ENCODE data around the gene GABRD.

The GABRD gene

GRCh38 chr1:2018217-2019171 is 651 bp upstream of the GABRD start:
- no peak for DNase-seq (ENCODE audit: low read depth in 2 of 2)

- no peak for DNase-seq (ENCODE audit: low read depth in 2 of 2)
Measured at GRCh38 chr1:2019571-2020309, 595 bp downstream of the GABRD start.

GRCh38 chr1:2020310-2020655 is 1.1 kb downstream of the GABRD start:
- no peak for DNase-seq (ENCODE audit: low read depth in 2 of 2)

GRCh38 chr1:2021550-2021949 is 2.4 kb downstream of the GABRD start:
- no peak for DNase-seq (ENCODE audit: low read depth in 2 of 2)

GRCh38 chr1:2022063-2022770 is 3.1 kb downstream of the GABRD start:
- no peak for DNase-seq (ENCODE audit: low read depth in 2 of 2)

GRCh38 chr1:2023187-2023586 is 4.0 kb downstream of the GABRD start:
- DNase-seq (ENCODE audit: low read depth in 2 of 2) = no peak

GRCh38 chr1:2024451-2024850 is 5.3 kb downstream of the GABRD start:
- DNase-seq (ENCODE audit: low read depth in 2 of 2) = no peak

GRCh38 chr1:2024887-2025286 is 5.7 kb downstream of the GABRD start:
- no peak for DNase-seq (ENCODE audit: low read depth in 2 of 2)

- no peak for DNase-seq (ENCODE audit: low read depth in 2 of 2)
Measured at GRCh38 chr1:2025491-2025981, 6.4 kb downstream of the GABRD start.

- no peak for DNase-seq (ENCODE audit: low read depth in 2 of 2)
Measured at GRCh38 chr1:2027961-2028583, 8.9 kb downstream of the GABRD start.

GRCh38 chr1:2028870-2029560 is 9.9 kb downstream of the GABRD start:
- DNase-seq (ENCODE audit: low read depth in 2 of 2) = no peak

- no peak for DNase-seq (ENCODE audit: low read depth in 2 of 2)
Measured at GRCh38 chr1:2029561-2029960, 10.4 kb downstream of the GABRD start.

- DNase-seq (ENCODE audit: low read depth in 2 of 2) = no peak
Measured at GRCh38 chr1:2030076-2030871, 11.1 kb downstream of the GABRD start.

GRCh38 chr1:2031546-2032540 is 12.7 kb downstream of the GABRD start:
- no peak for DNase-seq (ENCODE audit: low read depth in 2 of 2)

- no peak for DNase-seq (ENCODE audit: low read depth in 2 of 2)
Measured at GRCh38 chr1:2032737-2033136, 13.6 kb downstream of the GABRD start.

GRCh38 chr1:2033165-2033564 is 14.0 kb downstream of the GABRD start:
- no peak for DNase-seq (ENCODE audit: low read depth in 2 of 2)

- DNase-seq (ENCODE audit: low read depth in 2 of 2) = no peak
Measured at GRCh38 chr1:2036287-2036686, 17.1 kb downstream of the GABRD start.

- no peak for DNase-seq (ENCODE audit: low read depth in 2 of 2)
Measured at GRCh38 chr1:2037314-2037979, 18.3 kb downstream of the GABRD start.

- DNase-seq (ENCODE audit: low read depth in 2 of 2) = no peak
Measured at GRCh38 chr1:2038229-2038628, 19.1 kb downstream of the GABRD start.
